SK-N-SH (cell line): ENCODE data around the gene PPIF. TPM values are rescaled to one million over a fixed set of nuclear protein-coding genes. Genes with fewer than 3 reads are reported as not detected.

Experiments used
- CTCF ChIA-PET: fragments of 300-600, 350-600 bp; formaldehyde crosslinking; extraction: SDS; loops from one replicate; lab custom pipeline; 2021; lab: Yijun Ruan, JAX
- POLR2A ChIA-PET: fragments of 350-600 bp; sonication (Branson Sonifier 250); formaldehyde crosslinking; extraction: SDS; loops from one replicate; lab custom pipeline; 2020; ENCODE audit warnings: antibody characterized with exemption, inconsistent platforms; lab: Yijun Ruan, JAX
- DNase-seq: peaks from one replicate; pipeline ENCODE4 v3.0.0; 2012
- H2AFZ ChIP-seq: fragments of 200-600 bp; sonication (generic); 2 replicates; pipeline ENCODE4 v1.8.1; 2016; ENCODE audit warnings: antibody characterized with exemption, mild to moderate bottlenecking, low read depth
- H3F3A ChIP-seq: fragments of 200-600 bp; sonication (generic); replicated peaks from 2 replicates; pipeline ENCODE3; 2016; ENCODE audit warnings: antibody characterized with exemption, mild to moderate bottlenecking; ENCODE audit not compliant: insufficient read depth
- H3K27ac ChIP-seq, 2 experiments: fragments of 200-500 bp in 1 of 2; fragments of 200-600 bp in 1 of 2; sonication (Bioruptor generic) in 1 of 2; sonication (generic), shearing (Covaris generic) in 1 of 2; 2 replicates each; pipeline versions ENCODE4 v1.5.1 to v1.6.1; 2014 to 2016; ENCODE audit warnings: low read depth in 2 of 2, inconsistent platforms in 1 of 2, low read length in 1 of 2, mild to moderate bottlenecking in 1 of 2, mixed read lengths in 1 of 2
- H3K27me3 ChIP-seq: fragments of 200-600 bp; sonication (generic), shearing (Covaris generic); 2 replicates; pipeline ENCODE4 v1.6.1; 2016; ENCODE audit warnings: mixed run types; ENCODE audit not compliant: insufficient read depth
- H3K36me3 ChIP-seq, 2 experiments: fragments of 200-500 bp in 1 of 2; fragments of 200-600 bp in 1 of 2; sonication (Bioruptor generic) in 1 of 2; sonication (generic) in 1 of 2; replicated peaks in 1 of 2; 2 replicates each; pipeline versions ENCODE3 to v1.5.1; 2014 to 2016; ENCODE audit warnings: low read length in 1 of 2, mild to moderate bottlenecking in 1 of 2; ENCODE audit not compliant: insufficient read depth in 2 of 2, control insufficient read depth in 1 of 2
- H3K4me1 ChIP-seq, 2 experiments: fragments of 200-500 bp in 1 of 2; fragments of 200-600 bp in 1 of 2; sonication (Bioruptor generic) in 1 of 2; sonication (generic), shearing (Covaris generic) in 1 of 2; 2 replicates each; pipeline versions ENCODE4 v1.5.1 to v1.6.1; 2014 to 2016; ENCODE audit warnings: low read depth in 1 of 2, low read length in 1 of 2, mixed run types in 1 of 2; ENCODE audit not compliant: insufficient read depth in 2 of 2, control insufficient read depth in 1 of 2
- H3K4me2 ChIP-seq: fragments of 200-600 bp; sonication (generic), shearing (Covaris generic); 2 replicates; pipeline ENCODE4 v1.6.1; 2017; ENCODE audit warnings: mixed run types
- H3K4me3 ChIP-seq, 2 experiments: fragments of 200-500 bp in 1 of 2; fragments of 200-600 bp in 1 of 2; sonication (Bioruptor generic) in 1 of 2; sonication (generic), shearing (Covaris generic) in 1 of 2; 2 replicates each; pipeline versions ENCODE4 v1.5.1 to v1.8.1; 2014 to 2016; ENCODE audit warnings: low read depth in 2 of 2, inconsistent platforms in 1 of 2, low read length in 1 of 2, mild to moderate bottlenecking in 1 of 2, mixed read lengths in 1 of 2, moderate library complexity in 1 of 2
- H3K79me2 ChIP-seq: fragments of 200-600 bp; sonication (generic); 2 replicates; pipeline ENCODE4 v1.8.1; 2017; ENCODE audit warnings: mild to moderate bottlenecking; ENCODE audit not compliant: insufficient read depth
- H3K9ac ChIP-seq: fragments of 200-600 bp; sonication (generic); 2 replicates; pipeline ENCODE4 v1.6.1; 2017; ENCODE audit warnings: mixed run types
- H3K9me2 ChIP-seq: fragments of 200-600 bp; sonication (generic); 2 replicates; pipeline ENCODE4 v1.6.1; 2017; ENCODE audit warnings: mixed run types
- H3K9me3 ChIP-seq: fragments of 200-600 bp; sonication (generic); 2 replicates; pipeline ENCODE4 v1.6.1; 2017; ENCODE audit warnings: mixed run types, mild to moderate bottlenecking, moderate library complexity
- H4K20me1 ChIP-seq: fragments of 200-600 bp; sonication (generic); 2 replicates; pipeline ENCODE4 v1.6.1; 2017; ENCODE audit warnings: mild to moderate bottlenecking, mixed run types; ENCODE audit not compliant: insufficient read depth
- CTCF ChIP-seq: fragments of 200-600 bp; sonication (generic); IDR thresholded peaks from 2 replicates; pipeline ENCODE4 v1.6.1; 2017; ENCODE audit warnings: antibody characterized with exemption, mild to moderate bottlenecking, moderate library complexity
- EP300 ChIP-seq, 2 experiments: IDR thresholded peaks; 2 replicates each; pipeline versions ENCODE4 v1.4.0 to v1.6.1; 2012; ENCODE audit warnings: borderline replicate concordance in 1 of 2, low read depth in 1 of 2, low read length in 1 of 2
- NRF1 ChIP-seq: IDR thresholded peaks from 2 replicates; pipeline ENCODE4 v1.6.1; 2012; ENCODE audit warnings: low read depth, mild to moderate bottlenecking, low read length
- RFX5 ChIP-seq: IDR thresholded peaks from 2 replicates; pipeline ENCODE4 v1.6.1; 2012; ENCODE audit warnings: mild to moderate bottlenecking, improper control_type of control experiment, low read length
- TAF1 ChIP-seq: IDR thresholded peaks from 2 replicates; pipeline ENCODE4 v1.6.1; 2012; ENCODE audit warnings: low read depth, mild to moderate bottlenecking, low read length, moderate library complexity, borderline replicate concordance
- TEAD4 ChIP-seq: IDR thresholded peaks from 2 replicates; pipeline ENCODE4 v1.4.0; 2012; ENCODE audit warnings: mild to moderate bottlenecking, borderline replicate concordance; ENCODE audit not compliant: insufficient read depth
- WGBS: methylation state at CpG from one replicate; pipeline ENCODE4 v1.1.6; 2017; ENCODE audit warnings: low lambda C conversion rate; 5-methylcytosine and 5-hydroxymethylcytosine counted together
- polyA plus RNA-seq, 3 experiments: library from polyadenylated mRNA; depleted of rRNA; stranded (reverse); fragments of >200 nt; gene quantifications; 2 replicates each; pipeline ENCODE4 v1.2.3, GENCODE V29; 2012

PPIF gene
- polyA plus RNA-seq, 1 of the 3 experiments (the other 2 are of a cell fraction) = 85.9 TPM

- no peak for TF ChIP-seq EP300 (IDR thresholded peaks at IDR 0.05; ENCODE audit: borderline replicate concordance in 1 of 2, low read depth in 1 of 2, low read length in 1 of 2)
- TF ChIP-seq RFX5 = no peak
- TF ChIP-seq CTCF = no peak
- no peak for TF ChIP-seq TAF1
- no peak for TF ChIP-seq TEAD4
Measured at GRCh38 chr10:79314761-79315601, 32.3 kb upstream of the PPIF start.

GRCh38 chr10:79315602-79315920, 31.7 kb upstream of the PPIF start:
- TF ChIP-seq NRF1 = no peak
- CTCF ChIA-PET = interaction anchor here (1.5 to 1.7 kb wide), 2 partner anchors 21 to 29 kb away, joined by 4 to 5 read pairs; no protein-coding TSS in a partner anchor
- Histone ChIP-seq H3K27me3 (no peaks in the 10 kb centered on the region), H3K9me3 (no peaks in the 10 kb centered on the region), H4K20me1 (no peaks in the 10 kb centered on the region), H3K27ac (peak overlapping the region in 1 of 2 experiments; percentile 5; a peak in 1 of 4 replicates), H3K4me2 (no peak overlapping the region), H3K9me2 (no peaks in the 10 kb centered on the region), H3K4me1 (peaks cover 24 to 65% of the 10 kb centered on the region in 2 experiments; a peak in 3 of 4 replicates), H3F3A (peaks cover 49% of the 10 kb centered on the region), H3K4me3 (no peak overlapping the region), H3K9ac (no peak overlapping the region), H2AFZ (no peak overlapping the region), H3K79me2 (no peaks in the 10 kb centered on the region), H3K36me3 (peaks cover 5 to 40% of the 10 kb centered on the region in 2 experiments)
- DNase-seq = no peak
- POLR2A ChIA-PET = interaction anchor here (1.3 kb wide), 1 partner anchor 16 kb away, joined by 3 read pairs; no protein-coding TSS in a partner anchor
- 94% methylated on average over 11 of the region's 11 CpGs for WGBS

More at GRCh38 chr10:79314761-79315601, 32.3 kb upstream of the PPIF start:
- Histone ChIP-seq H3K4me1 (peaks cover 19 to 70% of the 10 kb centered on the region in 2 experiments; a peak in 3 of 4 replicates), H3K36me3 (peaks cover 5 to 46% of the 10 kb centered on the region in 2 experiments), H3K9me2 (no peaks in the 10 kb centered on the region), H3F3A (peaks cover 44% of the 10 kb centered on the region), H3K9ac (no peak overlapping the region), H3K79me2 (no peaks in the 10 kb centered on the region), H3K27me3 (no peaks in the 10 kb centered on the region), H4K20me1 (no peaks in the 10 kb centered on the region), H3K4me3 (no peak overlapping the region), H2AFZ (no peak overlapping the region), H3K27ac (peak overlapping the region in 1 of 2 experiments; percentile 64; a peak in 2 of 4 replicates), H3K9me3 (no peaks in the 10 kb centered on the region), H3K4me2 (no peak overlapping the region)
- no peak for DNase-seq
- ChIA-PET POLR2A (interaction anchor here (1.3 kb wide), 1 partner anchor 15 kb away, joined by 3 read pairs; no protein-coding TSS in a partner anchor), CTCF (interaction anchor here (0.6 to 1.7 kb wide), 4 partner anchors 11 to 30 kb away, joined by 3 to 5 read pairs (median 4); no protein-coding TSS in a partner anchor)
- 90% methylated on average over 16 of the region's 25 CpGs for WGBS
